ENCODE results near the gene BEST2.

Gene BEST2

DNA sequence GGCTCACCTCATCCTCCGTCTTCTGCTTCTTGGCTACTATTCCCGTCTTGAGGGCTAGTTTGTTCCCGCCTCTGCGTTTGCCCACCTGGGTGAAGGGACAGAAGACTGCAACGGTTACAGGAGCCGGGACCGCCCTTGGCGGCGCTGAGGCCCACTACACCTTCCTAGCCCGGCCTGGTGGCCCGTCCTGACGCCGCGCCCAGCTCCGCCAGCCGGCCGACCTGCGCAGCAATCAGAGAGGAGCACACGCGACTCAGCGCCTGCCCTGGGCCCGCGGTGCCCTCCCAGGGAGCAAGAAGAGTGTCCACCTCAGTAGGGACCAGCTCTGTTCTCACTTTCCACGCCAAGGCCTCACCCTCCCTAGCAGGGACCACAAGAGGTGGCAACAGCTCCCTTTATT, 20.3 kb upstream of the BEST2 start:
- no peak for DNase-seq (ENCODE audit: low spot score)

DNA sequence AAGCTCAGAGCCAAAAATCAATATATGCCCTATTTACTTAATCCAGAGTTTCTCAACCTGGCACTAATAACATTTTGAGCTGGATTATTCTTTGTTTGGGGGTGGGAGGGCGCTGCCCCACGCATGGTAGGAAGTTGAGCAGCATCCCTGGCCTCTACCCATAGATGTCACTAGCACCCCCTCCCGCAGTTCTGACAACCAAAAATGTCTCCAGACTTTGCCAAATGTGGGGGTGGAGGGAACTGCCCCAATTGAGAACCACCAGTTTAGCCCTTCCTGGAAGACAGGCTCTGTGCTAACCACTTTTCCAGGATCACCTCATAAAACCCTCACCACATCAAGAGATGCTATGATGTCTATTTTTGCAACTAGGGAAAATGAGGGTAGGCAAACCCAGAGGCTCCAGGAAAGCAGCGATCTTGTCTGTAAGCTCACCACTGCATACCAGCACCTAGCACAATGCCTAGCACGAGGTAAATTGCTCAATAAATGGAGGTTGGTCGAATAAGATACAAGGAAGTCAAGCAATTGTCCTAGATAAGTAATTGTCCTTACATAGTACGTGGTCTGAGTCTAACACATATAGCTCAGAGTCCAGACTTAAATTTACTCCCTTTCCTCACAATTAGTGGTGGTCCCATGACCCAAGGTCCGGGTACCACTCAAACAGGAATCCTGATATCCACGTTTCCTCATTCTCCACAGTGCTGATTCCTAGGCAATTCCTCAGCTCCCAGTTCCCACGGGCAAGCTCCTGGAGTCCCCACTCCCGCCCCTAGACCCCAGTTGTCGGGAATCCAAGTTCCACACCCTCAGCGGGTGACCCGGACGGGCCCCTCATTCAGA, 18.0 kb upstream of the BEST2 start:
- DNase-seq (ENCODE audit: low spot score): peak; percentile 30

DNA sequence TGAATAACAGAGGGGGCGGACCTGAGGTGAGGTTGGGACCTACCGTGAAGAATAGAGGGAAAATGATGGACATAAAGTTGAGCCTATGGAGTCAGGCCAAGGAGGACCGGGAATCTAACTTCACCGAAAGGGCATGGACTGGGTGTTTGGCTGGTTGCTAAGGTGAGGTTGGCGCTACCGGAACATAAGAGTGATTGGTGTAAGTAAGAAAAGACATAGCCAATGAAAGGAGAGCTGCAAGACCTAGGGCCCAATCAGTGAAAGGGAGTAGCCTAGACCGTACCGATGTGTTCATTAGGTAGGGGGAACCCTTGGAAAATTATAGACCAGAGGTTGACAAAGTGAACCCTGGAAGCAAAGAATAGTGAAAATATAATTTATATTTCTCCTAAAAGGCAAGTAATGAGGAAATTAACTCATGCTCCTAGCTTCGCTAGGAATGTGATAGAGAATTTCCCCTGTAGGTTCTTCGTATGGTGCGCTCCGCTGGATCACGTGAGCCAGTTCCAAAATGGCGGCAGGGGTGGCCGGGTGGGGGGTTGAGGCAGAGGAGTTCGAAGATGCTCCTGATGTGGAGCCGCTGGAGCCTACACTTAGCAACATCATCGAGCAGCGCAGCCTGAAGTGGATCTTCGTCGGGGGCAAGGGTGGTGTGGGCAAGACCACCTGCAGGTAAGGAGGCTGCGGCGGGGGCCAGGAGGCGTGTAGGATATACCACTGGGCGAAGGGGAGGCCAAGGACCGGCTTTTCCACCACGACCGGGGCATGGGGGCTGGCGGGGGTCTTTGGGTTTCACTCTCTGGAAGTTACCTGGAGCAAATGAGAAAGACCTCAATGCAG, 14.4 kb upstream of the BEST2 start, which contains the start of gene GET3:
TSS of gene GET3 (plus strand) at position 503 of the 840 bp plus-strand sequence. CDS start at position 512, 9 bp downstream.
- DNase-seq (ENCODE audit: low spot score): peak; percentile 100

DNA sequence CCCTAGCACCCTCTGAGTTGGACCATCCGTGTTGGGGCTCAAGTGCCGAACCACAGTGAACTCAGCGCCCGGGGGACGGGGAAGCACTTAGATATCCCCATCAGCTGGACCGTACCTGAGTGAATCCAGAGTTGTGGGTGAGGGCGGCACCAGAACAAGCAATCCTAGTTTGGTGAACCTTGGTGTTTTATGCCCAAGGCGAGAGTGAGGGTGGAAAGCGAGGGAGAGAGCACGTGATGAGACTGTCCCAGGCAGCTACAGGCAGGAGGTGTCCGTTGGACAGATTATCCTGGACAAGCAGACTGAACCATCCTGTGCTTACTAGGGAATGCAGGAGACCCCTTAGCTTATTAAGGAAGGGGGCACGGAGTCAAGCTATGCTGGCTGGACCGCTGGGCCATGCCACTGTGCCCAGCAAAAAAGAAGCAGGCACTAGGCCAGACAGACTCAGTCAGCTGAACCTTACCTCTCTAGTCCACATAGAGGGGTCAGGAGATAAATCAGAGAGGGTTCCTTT, 13.7 kb upstream of the BEST2 start:
- no peak for DNase-seq (ENCODE audit: low spot score)

DNA sequence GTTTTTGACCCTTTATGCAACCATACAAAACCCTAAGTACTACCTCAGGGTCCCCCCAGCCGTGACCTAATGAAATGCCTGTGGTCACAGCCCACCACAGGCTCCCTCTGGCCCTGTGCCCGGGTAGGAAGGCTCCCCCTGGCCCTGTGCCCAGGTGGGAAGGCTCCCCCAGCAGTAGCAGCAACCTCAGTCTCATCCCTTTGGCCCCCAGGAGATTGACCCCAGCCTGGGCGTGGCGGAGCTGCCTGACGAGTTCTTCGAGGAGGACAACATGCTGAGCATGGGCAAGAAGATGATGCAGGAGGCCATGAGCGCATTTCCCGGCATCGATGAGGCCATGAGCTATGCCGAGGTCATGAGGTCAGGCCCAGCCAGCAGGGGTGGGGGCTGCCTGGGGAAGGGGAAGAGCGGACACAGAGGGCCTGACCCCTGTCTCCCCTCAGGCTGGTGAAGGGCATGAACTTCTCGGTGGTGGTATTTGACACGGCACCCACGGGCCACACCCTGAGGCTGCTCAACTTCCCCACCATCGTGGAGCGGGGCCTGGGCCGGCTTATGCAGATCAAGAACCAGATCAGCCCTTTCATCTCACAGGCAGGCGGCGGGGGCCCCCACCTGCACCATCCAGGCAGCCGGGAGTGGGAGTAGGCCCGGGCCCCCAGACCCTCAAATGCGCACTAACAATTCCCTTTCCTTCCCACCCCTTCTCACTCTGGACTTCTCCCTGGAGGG, 6.3 kb upstream of the BEST2 start:
- no peak for DNase-seq (ENCODE audit: low spot score)

DNA sequence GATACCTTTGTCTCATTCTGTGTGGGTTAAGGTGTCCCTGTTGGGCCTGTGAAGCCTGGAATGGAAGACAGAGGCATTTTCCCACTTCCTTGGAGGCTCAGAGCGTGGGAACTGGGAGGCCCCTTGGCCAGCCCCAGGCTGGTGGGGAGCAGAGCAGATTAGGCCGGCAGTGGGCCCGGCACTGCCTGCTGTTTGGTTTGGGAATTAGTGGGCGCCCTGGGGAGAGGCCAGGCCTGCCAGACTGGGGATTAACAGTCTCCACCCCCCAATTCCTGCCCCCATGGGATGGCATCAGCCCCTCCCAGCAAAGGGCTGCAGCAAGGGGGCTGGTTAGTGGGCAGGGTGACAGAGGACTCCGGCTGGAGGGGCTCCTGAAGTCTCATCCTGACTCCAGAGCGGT, 3.1 kb upstream of the BEST2 start:
- DNase-seq (ENCODE audit: low spot score): no peak

DNA sequence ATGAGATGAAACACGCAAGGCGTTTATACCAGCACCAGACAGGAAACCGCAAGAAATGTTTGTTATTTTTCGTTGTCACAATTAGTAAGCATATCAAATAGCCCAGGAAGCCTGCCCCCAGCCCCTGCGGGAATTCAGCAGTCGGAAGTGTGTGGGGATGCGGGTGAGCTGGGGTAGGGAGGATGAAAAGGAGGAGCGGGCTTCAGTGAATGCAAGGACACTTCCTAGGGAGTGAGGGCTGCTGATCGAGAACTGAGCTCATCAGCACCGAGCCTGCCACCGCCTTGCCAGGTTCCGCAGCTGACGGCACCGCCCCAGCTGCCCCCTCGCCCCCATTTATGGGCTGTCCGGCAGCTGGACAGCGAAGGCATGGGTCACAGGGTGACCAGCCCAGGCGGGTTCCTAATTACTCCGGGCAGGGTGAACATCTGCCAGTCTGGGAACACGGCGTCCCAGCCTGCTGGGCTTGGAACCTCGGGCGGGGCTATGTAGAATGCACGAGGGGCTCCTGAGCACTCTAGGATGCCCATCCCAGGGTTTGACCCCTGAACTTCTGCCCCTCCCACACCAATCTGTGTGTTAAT, 1.6 kb upstream of the BEST2 start:
- DNase-seq (ENCODE audit: low spot score): no peak

DNA sequence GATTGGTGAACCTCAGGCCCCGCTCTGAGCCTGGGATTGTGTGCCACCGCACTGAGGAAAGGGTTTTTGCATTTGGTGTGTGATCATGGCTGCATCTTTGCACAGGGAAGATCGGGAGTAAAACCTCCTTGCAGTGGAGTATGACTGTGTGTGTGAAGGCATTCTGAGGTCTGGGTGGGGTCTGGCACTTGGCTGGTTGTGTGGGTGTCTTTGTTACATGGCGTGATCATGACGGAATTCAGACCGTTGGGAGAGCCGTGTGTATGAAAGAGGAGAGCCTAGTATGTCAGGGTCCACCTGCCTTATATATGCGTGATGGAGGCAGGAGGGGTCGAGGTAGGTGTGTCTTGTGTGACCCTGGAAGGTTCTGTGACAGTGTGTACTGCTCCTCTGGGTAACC, 740 bp upstream of the BEST2 start:
- no peak for DNase-seq (ENCODE audit: low spot score)

DNA sequence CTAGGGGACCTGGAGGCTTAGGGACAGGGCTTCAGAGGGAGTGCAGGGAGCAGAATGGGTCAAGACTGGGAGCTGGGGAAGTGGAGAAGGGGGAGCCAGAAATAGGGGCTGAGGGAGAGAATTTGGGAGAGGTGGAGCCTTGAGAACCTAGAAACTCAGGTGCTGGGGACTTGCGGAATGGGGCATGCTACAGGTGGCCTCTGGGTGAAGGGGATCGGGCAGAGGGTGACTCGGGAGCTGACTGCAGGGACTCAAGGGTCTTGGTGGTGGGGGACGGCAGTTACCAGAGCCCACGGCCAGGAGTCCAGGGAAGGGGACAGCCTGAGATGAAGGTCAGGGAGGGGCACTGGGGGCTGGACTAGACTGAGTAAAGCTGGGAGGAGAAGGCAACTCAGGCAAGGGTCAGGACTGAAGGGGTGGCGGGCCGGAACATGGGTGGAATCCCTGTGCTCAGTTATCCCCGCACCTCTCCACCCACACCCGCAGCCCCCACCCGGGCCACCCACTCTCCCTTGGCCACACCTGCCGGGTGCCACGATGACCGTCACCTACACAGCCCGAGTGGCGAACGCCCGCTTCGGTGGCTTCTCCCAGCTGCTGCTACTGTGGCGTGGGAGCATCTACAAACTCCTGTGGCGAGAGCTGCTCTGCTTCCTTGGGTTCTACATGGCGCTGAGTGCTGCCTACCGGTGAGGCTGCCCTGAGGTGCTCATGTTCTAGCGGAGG, 628 bp downstream of the BEST2 start:
- no peak for DNase-seq (ENCODE audit: low spot score)

DNA sequence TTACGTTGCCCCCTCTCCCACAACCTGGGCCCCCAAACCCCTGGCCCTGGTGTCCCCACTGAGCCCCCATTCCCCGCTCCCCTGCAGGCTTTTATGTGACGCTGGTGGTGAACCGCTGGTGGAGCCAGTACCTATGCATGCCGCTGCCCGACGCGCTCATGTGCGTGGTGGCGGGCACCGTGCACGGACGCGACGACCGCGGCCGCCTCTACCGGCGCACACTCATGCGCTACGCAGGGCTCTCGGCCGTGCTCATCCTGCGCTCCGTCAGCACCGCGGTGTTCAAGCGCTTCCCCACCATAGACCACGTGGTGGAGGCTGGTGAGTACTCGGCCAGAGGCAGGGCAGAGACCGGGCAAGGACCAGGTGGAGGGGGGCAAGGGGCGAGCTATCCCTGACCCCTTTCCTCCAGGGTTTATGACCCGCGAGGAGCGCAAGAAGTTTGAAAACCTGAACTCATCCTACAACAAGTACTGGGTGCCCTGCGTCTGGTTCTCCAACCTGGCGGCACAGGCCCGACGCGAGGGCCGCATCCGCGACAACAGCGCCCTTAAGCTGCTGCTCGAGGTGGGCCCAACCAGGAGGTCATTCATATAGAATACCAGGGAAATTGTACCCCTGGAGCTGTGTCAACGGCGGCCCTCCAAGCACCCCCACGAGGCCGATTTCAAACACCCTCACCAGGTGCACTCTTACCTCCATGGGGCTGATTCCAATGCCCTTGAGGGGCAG, 3.0 kb downstream of the BEST2 start:
- no peak for DNase-seq (ENCODE audit: low spot score)

DNA sequence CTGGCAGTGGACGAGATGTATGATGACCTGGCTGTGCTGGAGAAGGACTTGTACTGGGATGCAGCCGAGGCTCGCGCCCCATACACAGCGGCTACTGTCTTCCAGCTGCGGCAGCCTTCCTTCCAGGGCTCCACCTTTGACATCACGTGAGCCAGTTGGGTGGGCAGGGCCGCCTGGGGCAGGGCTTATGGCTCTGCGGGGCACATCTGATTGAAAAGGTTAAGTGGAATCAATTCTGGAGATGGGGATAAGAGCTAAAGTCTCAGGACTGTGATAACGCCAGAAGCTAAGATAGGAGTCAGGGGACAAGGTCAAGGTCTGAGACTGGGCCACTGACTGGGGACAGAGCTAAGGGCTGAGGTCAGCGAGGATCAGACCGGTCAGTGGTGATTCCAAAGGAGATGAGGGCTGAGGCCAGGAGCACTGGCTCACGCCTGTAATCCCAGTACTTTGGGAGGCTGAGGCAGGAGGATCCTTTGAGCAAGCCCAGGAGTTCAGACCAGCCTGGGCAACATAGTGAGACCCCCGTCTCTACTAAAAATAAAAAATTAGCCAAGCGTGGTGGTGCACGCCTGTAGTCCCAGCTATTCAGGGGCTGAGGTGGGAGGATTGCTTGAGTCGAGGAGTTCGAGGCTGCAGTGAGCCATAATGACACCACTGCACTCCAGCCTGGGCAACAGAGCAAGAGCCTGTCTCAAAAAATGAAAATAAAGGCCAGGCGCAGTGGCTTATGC, 4.7 kb downstream of the BEST2 start:
- no peak for DNase-seq (ENCODE audit: low spot score)

DNA sequence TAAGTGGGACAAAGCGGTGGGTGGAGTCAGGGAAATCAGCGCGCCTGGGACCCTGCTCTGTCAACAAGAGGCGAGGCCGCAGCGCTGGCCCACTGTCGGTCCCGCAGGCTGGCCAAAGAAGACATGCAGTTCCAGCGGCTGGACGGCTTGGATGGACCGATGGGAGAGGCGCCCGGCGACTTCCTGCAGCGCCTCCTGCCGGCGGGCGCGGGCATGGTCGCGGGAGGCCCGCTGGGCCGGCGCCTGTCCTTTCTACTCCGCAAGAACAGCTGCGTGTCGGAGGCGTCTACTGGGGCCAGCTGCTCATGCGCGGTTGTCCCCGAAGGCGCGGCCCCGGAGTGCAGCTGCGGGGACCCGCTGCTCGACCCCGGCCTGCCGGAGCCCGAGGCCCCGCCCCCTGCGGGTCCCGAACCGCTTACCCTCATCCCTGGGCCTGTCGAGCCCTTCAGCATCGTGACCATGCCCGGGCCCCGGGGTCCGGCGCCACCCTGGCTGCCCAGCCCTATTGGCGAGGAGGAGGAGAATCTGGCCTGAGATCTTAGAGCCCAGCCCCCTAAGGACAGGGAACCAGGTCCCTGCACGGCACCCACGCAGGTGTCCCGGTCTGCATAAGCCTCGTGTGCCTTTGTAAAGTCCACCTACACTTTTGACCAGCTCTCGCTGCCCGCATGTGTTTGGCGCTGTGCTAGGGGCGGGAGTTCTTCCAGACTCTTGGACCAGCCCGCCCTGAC, 6.1 kb downstream of the BEST2 start:
- peak; percentile 72 for DNase-seq (ENCODE audit: low spot score)

DNA sequence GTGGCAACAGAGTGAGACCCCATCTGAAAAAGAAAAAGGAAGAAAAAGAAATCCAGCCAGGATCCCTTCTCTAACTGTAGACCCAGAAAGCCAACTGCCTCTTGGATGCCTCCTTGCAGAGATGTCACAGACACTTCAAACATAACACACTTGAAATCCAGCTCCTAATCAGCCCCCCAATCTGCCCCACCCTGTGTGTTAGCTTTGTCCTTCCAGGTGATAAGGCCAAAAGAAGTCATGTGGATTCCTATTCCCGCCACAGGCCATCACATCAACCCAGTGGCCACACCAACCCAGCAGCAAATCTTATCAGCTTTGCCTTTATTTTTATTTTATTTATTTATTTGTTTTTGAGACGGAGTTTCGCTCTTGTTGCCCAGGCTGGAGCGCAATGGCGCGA, 8.1 kb downstream of the BEST2 start:
- no peak for DNase-seq (ENCODE audit: low spot score)

DNA sequence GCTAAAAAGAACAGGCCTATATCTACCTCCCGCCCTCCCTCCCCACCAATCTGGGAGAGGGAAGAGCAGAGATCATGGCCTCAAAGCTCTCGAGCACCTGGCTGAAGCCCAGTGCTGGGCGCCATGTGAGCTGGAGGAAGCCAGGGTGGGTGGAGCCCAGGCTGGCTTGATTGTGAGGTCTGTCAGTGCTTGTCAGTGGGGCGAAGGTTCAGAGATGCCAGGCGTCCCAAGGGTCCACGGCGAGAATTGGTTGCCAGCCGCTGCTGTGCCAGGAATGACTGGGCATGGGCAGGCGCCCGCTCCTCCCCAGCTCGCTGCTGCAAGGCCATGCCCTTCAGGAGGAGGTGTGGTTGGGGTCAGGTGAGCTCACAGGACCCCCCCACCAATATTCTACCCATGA, 11.5 kb downstream of the BEST2 start:
- no peak for DNase-seq (ENCODE audit: low spot score)

DNA sequence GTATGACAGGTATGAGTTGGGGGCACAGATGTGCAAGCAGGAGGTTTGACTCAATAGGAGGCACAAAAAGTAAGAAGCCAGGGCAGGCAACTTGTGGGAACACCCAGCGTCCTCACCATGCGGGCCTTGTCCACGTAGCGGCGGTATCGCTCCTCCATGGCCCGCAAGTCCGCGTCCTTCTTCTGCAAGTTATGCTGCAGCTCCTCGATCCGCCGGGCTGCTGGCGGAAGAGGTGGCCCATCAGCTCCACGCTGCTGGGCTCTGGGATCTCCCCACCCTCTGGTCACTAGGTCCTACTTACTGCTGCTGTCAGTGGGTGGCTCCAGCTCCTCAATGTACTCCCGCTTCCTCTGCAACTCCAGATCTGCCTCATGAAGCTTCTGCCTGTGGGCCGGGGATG, 13.1 kb downstream of the BEST2 start:
- no peak for DNase-seq (ENCODE audit: low spot score)

DNA sequence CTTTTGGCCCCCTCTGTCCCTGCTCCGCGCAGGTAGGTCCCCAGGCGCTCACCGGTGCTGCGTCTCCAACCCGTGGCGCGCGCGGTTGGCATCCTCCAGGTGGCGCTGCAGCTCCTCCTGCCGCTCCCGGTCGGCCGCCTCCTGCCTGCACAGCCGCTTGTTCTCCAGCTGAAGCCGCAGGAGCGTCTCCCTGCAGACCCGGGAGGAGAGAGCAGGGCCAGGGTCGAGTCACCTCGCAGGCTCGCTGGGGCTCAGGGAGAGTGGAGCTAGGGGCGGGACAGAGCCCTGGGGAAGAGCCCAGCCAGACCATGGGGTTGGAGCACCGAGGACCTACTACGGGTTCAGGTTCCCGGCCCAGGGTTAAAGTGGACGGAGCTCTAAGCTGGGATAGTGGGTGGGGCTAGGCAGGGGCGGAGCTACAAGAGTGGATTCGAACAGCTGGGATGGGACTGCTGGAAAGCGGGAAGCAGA, 14.5 kb downstream of the BEST2 start:
- peak; percentile 77 for DNase-seq (ENCODE audit: low spot score)

DNA sequence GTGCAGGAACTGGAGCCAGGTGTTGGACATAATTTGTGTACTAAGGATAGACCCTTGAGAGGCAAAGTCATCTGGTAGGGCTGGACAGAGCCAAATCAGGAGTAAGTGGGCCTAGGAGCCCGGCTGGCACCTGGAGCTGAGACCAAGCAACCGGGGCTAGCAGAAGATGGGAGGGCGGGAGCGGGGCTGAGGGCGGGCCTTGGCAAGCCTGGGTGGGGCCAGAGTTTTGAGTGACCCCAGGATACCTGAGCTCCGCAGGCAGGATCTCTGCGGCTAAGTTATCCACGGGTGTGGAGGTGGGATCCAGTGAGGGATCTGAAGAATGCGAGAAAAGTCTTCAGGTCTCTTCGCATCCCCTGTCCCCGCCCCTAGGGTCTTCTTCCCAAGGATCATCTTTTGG, 15.6 kb downstream of the BEST2 start:
- DNase-seq (ENCODE audit: low spot score): no peak

DNA sequence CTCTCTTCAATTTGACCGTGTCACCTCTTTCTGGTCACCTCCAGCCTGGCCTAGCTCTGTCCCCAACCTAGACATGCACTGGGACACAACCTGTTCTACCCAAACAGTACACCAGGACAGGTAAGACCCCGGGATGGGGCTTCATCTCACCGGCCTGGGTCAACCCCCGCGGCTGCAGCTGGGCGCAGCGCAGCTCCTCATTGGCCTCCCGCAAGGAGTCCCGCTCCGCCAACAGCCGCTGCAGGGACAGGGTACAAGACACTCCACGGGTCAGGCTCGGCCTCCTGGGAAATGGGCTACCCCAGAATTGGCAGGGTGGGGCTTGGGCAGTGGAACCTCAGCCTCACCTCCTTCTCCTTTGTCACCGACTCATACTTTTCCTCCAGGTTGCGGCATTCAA, 16.1 kb downstream of the BEST2 start:
- no peak for DNase-seq (ENCODE audit: low spot score)

DNA sequence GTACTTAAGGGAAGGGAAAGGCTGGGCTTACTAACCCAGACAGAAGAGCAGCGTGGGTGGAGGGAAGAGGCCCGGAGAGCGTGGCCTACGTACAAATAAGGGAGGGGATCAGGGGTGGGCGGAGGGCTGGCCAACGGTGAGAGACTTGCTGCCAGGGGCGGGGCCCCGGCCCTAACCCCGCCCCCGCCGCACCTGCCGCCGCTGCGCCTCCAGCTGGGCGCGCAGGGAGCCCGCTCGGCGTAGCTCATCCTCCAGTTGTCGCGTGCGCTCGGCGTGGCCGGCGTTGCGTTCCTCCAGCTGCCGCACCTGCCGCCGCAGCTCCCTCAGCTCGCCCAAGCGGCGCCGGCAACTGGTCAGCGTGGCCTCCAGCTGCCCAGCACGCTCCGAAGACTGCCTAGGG, 18.1 kb downstream of the BEST2 start:
- no peak for DNase-seq (ENCODE audit: low spot score)

All from kidney capillary endothelial cell (primary cell).